Measurements from ENCODE around the gene MYH11. TPM values are rescaled to one million over a fixed set of nuclear protein-coding genes. Genes with fewer than 3 reads are reported as not detected.
A peak's percentile ranks its signal among the peaks of the same experiment; 100 is the strongest.

MYH11 gene
- polyA plus RNA-seq, 4 donors = 4.6 to 15.6 (median 11.8) TPM

DNA sequence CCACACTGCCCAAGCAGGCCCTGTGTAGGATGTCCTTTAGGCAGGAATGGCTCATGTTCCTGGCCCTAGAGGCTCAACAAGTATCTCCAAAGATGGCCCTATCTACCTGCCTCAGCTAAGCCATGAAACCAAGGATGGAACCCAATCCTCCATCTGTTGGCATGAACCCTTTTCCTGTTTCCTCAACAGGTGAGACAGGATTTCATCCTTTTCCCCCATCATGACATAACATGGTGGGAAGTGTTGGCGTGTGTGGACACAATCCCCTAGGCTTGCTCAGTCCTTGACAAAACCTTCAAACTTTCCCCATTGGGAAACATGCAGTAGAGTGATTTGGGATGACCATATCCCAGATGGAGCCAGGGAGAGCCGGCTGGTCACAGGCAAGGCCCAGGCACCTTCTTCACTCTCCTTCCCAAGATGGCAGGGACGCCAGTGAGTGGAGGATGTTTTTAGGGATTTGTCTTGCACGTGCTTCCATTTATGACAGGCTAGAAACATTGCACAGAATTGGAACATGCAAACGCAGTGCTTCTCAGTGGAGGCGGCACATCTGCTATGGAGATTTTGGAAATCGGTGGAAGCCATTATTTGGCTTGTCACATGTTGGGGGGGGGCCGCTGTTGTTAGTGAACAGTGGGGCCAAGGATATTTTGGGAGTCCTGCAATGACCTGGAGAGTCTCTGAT lies 77.0 kb downstream of the MYH11 start:
- no peak for DNase-seq (ENCODE audit: low read depth in 4 of 4, low spot score in 3 of 4)

- no peak for DNase-seq (ENCODE audit: low read depth in 4 of 4, low spot score in 3 of 4)
Observed at GRCh38 chr16:15778999-15779614, 77.7 kb downstream of the MYH11 start.

DNA sequence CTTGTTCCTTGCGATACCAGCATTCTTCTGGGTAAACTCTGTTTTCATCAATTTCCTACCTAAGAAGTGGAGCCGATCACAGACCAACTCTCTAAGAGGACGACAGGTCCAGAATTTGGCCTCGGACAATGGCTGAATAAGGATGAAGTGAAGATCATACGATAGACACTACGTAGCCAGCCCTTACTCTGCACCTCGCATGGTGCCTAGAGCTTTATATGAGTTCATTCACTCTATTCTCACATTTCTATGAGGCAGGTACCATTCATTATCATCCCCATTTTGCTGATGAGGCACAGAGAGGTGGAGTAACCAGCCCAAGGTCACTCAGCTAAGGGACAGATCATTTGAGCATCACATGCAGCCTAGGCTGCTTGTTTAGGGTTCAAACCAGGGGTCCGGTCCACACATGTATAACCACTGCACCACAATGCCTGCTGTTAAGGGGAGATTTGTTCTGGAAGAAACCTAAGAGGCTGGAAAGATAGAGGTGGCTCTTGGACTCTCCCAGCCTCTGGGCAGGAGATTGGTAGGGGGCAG lies 78.6 kb downstream of the MYH11 start:
- DNase-seq (ENCODE audit: low read depth in 4 of 4, low spot score in 3 of 4) = no peak

DNA sequence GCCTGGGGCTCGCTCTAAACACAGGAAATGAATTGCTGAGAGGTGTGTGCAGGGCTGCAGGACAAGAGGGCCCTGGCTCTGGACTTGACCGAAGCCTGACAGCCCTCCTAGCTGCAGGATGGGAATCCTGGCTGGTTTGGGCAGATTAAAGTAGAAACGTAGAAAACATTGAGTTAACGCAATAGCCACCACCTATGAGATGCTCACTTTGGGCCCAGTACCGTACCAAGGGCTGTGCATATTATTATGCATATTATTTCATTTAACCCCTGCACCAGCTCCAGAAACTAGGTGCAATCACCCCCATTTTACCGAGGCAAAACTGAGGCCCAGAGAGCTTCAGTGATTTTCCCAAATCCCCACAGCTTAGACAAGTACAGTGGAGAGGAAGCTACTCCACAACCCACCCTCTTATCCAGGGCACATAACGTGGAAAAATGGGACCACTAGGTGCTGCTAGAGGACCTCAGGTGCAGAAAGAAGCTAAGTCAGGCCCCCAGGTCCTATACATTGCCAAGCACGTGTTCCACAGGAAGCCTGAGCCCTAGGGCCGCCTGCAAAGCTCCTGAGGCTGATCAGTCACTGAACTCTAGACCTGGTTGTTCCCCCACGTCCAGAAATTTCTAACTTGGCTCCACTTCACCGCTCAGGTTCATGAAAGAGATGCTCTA lies 79.2 kb downstream of the MYH11 start:
- no peak for DNase-seq (ENCODE audit: low read depth in 4 of 4, low spot score in 3 of 4)

- no peak for DNase-seq (ENCODE audit: low read depth in 4 of 4, low spot score in 3 of 4)
Observed at GRCh38 chr16:15776572-15776971, 80.3 kb downstream of the MYH11 start.

- DNase-seq (ENCODE audit: low read depth in 4 of 4, low spot score in 3 of 4) = no peak
Observed at GRCh38 chr16:15775663-15776304, 81.0 kb downstream of the MYH11 start.

DNA sequence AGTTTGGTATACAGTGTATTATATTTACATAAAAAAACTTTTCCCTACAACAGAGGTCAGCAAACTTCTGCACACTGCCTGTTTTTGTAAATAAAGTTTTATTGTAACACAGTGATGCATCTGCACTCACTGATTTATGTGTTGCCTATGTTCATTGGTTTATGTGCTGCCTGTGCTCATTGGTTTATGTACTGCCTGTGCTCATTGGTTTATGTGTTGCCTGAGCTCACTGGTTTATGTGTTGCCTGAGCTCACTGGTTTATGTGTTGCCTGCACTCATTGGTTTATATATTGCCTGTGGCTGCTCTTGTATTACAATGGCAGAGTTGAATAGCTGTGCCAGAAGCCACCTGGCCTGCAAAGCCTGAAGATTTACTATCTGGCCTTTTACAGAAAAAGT lies 81.6 kb downstream of the MYH11 start:
- DNase-seq (ENCODE audit: low read depth in 4 of 4, low spot score in 3 of 4) = no peak

GRCh38 chr16:15773968-15774367 lies 82.9 kb downstream of the MYH11 start:
- no peak for DNase-seq (ENCODE audit: low read depth in 4 of 4, low spot score in 3 of 4)

DNA sequence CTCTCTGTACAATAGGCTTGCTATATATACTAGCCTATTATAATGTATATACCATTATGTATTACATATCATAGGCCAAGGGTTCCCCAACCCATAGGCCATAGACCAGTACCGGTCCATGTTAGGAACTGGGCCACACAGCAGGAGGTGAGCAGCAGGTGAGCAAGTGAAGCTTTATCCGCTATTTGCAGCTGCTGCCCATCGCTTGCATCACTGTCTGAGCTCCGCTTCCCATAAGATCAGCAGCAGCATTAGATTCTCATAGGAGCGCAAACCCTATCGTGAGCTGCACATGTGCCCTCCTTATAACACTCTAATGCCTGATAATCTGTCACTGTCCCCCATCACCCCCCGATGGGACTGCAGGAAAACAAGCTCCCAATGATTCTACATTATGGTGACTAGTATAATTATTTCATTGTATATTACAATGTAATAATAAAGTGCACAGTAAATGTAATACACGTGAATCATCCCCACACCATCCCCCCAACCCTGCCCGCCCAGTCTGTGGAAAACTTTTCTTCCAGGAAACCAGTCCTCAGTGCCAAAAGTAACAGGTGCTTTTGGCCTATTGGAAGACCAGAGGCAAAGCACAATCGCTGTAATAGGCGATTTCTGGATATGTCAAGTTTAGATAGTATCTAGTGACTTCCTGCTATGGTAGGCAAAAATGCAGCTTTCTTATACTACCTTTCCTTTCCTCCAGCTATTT lies 84.1 kb downstream of the MYH11 start:
- DNase-seq (ENCODE audit: low read depth in 4 of 4, low spot score in 3 of 4) = no peak

- DNase-seq (ENCODE audit: low read depth in 4 of 4, low spot score in 3 of 4) = no peak
Observed at GRCh38 chr16:15771694-15772093, 85.1 kb downstream of the MYH11 start.

- no peak for DNase-seq (ENCODE audit: low read depth in 4 of 4, low spot score in 3 of 4)
Observed at GRCh38 chr16:15770512-15770911, 86.3 kb downstream of the MYH11 start.

- no peak for DNase-seq (ENCODE audit: low read depth in 4 of 4, low spot score in 3 of 4)
Observed at GRCh38 chr16:15770107-15770506, 86.7 kb downstream of the MYH11 start.

GRCh38 chr16:15769239-15769638 lies 87.6 kb downstream of the MYH11 start:
- DNase-seq (ENCODE audit: low read depth in 4 of 4, low spot score in 3 of 4) = no peak

DNA sequence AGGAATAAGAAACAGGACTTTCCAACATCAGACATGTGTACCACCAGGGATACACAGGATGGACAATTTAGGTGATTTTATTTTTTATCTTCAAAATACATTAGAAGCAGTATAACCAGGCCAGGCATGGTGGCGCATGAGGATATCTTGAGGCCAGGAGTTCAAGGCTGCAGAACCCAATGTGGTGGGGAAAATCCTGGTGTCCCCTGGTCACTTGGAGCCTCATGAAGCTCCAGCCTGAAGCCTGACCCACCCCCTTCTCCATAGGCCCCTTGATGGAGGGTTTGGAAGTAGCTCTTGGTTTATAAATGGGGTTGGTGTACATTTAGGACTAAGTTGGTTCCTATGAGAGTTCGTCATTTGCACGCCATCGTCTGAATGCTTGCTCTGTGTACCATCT lies 88.6 kb downstream of the MYH11 start:
- DNase-seq (ENCODE audit: low read depth in 4 of 4, low spot score in 3 of 4) = no peak

- DNase-seq (ENCODE audit: low read depth in 4 of 4, low spot score in 3 of 4) = no peak
Observed at GRCh38 chr16:15766918-15767317, 89.9 kb downstream of the MYH11 start.

DNA sequence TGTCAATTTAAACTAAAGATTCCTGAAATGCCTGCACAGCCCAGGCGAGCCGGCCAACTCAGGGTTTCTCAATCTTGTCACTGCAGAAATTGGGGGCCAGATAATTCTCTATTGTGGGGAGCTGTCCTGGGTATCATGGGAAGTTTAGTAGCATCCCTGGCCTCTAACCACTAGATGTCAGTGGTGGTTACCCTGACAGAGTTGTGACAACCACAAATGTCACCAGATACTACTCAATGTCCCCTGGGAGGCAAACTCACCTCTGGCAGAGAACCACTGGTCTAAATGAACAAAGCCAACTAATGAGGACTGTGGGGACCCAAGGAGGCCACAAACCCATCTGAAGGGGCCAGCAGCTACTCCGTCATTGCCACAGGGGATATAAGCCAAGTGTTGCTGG lies 90.9 kb downstream of the MYH11 start:
- peak in 1 of 4 donors; percentile 25 for DNase-seq (ENCODE audit: low read depth in 4 of 4, low spot score in 3 of 4)

DNA sequence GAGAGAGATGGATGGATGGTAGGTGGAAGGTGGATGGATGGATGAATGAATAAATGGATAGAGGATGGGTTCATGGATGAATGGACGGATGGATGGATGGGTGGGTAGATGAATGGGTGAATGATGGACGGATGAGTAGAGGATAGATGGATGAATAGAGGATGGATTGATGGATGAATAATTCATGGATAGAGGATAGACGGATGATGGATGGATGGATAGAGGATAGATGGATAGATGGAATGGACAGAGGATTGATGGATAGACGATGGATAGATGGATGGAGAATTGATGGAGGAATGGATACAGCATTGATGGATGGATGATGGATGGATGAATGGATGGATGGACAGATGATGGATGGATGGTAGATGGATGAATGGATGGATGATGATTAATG lies 91.7 kb downstream of the MYH11 start:
- DNase-seq (ENCODE audit: low read depth in 4 of 4, low spot score in 3 of 4) = no peak

- DNase-seq (ENCODE audit: low read depth in 4 of 4, low spot score in 3 of 4) = no peak
Observed at GRCh38 chr16:15764112-15764511, 92.7 kb downstream of the MYH11 start.

DNA sequence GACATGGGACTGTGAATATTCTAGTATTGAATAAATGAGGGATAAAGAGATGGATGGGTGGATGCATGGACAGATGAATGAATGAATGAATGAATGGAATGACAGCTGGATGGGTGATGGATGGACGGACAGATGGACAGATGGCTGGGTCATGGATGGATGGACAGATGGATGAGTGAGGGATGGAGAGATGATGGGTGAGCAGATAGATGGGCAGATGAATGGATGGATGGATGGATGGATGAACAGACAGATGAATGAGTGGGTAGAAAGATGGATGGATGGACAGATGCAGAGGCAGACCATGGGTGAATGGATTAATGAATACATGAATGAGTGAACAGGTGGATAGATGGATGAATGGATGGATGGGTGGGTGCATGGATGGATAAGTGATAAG lies 96.7 kb downstream of the MYH11 start:
- no peak for DNase-seq (ENCODE audit: low read depth in 4 of 4, low spot score in 3 of 4)

DNA sequence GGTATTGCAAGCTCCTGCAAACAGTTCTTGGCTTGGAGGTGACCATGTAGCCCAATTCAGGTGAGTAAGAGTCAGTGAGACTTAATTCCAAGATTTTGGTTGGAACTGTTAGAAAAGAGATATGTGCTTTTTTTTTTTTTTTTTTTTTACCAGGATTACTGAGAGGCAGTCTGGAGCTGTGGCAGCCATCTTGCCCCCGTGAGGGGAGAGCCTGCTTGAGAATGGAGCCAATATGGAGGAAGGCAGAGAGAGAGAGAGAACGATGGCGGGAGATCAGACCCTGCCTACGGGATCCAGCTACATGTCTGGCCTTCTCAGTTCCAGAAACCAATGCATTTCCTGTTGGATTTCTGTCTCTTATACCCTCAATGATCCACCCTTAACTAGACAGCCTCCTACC lies 97.8 kb downstream of the MYH11 start:
- DNase-seq (ENCODE audit: low read depth in 4 of 4, low spot score in 3 of 4) = no peak

Data from left renal pelvis (tissue), 4 donors.